H1 (cell line): Measurements from ENCODE around the gene ZNF83. TPM values are rescaled to one million over a fixed set of nuclear protein-coding genes. Genes with fewer than 3 reads are reported as not detected.

Experiments used
- BACH1 ChIP-seq: IDR thresholded peaks from 2 replicates; pipeline ENCODE4 v1.6.1; 2012; ENCODE audit warnings: low read length, improper control_type of control experiment
- GABPA ChIP-seq: IDR thresholded peaks from 2 replicates; pipeline ENCODE4 v1.6.1; 2011; ENCODE audit warnings: mild to moderate bottlenecking, low read length, moderate library complexity, borderline replicate concordance; ENCODE audit not compliant: insufficient read depth
- HDAC6 ChIP-seq: IDR thresholded peaks from one replicate; pipeline ENCODE4 v1.7.1; 2012; ENCODE audit warnings: low read depth, mild to moderate bottlenecking, inconsistent platforms, low read length, moderate library complexity
- JUN ChIP-seq: IDR thresholded peaks from 2 replicates; pipeline ENCODE4 v1.6.1; 2011; ENCODE audit warnings: low read depth, mild to moderate bottlenecking, improper control_type of control experiment, low read length
- RNF2 ChIP-seq: fragments of 200-900, 300-1000 bp; sonication (generic); IDR thresholded peaks from 2 replicates; pipeline ENCODE4 v1.7.1; 2016; ENCODE audit warnings: borderline replicate concordance, low read depth, mild to moderate bottlenecking, antibody characterized with exemption, low read length; ENCODE audit not compliant: poor library complexity, severe bottlenecking; ENCODE audit errors: missing control alignments
- SIRT6 ChIP-seq: IDR thresholded peaks from one replicate; pipeline ENCODE4 v1.7.1; 2012; ENCODE audit warnings: low read length, inconsistent platforms
- TAF1 ChIP-seq: IDR thresholded peaks from 2 replicates; pipeline ENCODE4 v1.6.1; 2011; ENCODE audit warnings: mild to moderate bottlenecking, low read depth, low read length
- polyA plus RNA-seq, 7 experiments: library from polyadenylated mRNA; depleted of rRNA in 3 of 7; stranded (reverse) in 5 of 7; unstranded in 2 of 7; fragments of >200 nt in 5 of 7; fragments of 200-250 nt in 2 of 7; gene quantifications; 1 replicate in 5 of 7; 2 replicates in 1 of 7; 4 replicates in 1 of 7; pipeline versions ENCODE4 v1.2.1 to v1.2.3, GENCODE V29; 2011 to 2013; ENCODE audit warnings: missing spikeins in 2 of 7, mixed read lengths in 2 of 7
- total RNA-seq: library from RNA; stranded (reverse); fragmentation: NEBNext Ultra II Directional; extraction: Animal tissue kit (Norgen Biotek cat#: 25700); gene quantifications from 2 replicates; pipeline ENCODE4 v1.2.1, GENCODE V29; 2021
- TF ChIP-seq, protein P1 (sequence below): fragments of 300-600 bp; sonication (generic); IDR thresholded peaks from 2 replicates; pipeline ENCODE4 v1.7.1; 2012; ENCODE audit warnings: low read length, moderate library complexity, mild to moderate bottlenecking, inconsistent platforms; ENCODE audit not compliant: insufficient replicate concordance
- TF ChIP-seq, protein P2 (sequence below), 3 experiments: IDR thresholded peaks; 1 replicate in 2 of 3; 2 replicates in 1 of 3; pipeline versions ENCODE4 v1.5.1 to v1.6.1; 2011; ENCODE audit warnings: low read length in 3 of 3, mild to moderate bottlenecking in 3 of 3, inconsistent platforms in 2 of 3, low read depth in 1 of 3, moderate library complexity in 1 of 3; ENCODE audit not compliant: insufficient read depth in 1 of 3; ENCODE audit errors: control extremely low read depth in 1 of 3

ZNF83 gene
- total and polyA plus RNA-seq, 2 of the 8 experiments (the other 6 are each of a cell fraction or from before 2014, with no cell fraction given), result 13.2 to 19.4 TPM

DNA sequence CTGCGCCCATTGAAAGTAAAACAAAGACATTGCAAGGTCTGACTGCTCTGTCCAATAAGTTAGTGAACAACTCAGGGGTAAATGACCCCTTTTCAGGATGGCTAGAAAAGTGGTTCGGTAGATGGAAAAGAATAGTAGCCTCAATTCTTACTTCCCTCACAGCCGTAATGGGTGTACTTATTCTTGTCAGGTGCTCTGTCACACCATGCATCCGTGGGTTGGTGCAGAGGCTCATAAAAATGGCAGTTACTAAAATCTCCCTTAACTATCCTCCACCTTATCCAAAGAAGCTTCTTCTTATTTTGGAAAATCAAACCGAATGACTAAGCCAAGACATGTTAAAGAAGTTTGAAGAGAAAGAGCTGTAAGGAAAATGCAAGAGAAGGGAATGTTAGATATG lies 31.4 kb upstream of the ZNF83 start (continued):
- TF ChIP-seq, protein P1, sequence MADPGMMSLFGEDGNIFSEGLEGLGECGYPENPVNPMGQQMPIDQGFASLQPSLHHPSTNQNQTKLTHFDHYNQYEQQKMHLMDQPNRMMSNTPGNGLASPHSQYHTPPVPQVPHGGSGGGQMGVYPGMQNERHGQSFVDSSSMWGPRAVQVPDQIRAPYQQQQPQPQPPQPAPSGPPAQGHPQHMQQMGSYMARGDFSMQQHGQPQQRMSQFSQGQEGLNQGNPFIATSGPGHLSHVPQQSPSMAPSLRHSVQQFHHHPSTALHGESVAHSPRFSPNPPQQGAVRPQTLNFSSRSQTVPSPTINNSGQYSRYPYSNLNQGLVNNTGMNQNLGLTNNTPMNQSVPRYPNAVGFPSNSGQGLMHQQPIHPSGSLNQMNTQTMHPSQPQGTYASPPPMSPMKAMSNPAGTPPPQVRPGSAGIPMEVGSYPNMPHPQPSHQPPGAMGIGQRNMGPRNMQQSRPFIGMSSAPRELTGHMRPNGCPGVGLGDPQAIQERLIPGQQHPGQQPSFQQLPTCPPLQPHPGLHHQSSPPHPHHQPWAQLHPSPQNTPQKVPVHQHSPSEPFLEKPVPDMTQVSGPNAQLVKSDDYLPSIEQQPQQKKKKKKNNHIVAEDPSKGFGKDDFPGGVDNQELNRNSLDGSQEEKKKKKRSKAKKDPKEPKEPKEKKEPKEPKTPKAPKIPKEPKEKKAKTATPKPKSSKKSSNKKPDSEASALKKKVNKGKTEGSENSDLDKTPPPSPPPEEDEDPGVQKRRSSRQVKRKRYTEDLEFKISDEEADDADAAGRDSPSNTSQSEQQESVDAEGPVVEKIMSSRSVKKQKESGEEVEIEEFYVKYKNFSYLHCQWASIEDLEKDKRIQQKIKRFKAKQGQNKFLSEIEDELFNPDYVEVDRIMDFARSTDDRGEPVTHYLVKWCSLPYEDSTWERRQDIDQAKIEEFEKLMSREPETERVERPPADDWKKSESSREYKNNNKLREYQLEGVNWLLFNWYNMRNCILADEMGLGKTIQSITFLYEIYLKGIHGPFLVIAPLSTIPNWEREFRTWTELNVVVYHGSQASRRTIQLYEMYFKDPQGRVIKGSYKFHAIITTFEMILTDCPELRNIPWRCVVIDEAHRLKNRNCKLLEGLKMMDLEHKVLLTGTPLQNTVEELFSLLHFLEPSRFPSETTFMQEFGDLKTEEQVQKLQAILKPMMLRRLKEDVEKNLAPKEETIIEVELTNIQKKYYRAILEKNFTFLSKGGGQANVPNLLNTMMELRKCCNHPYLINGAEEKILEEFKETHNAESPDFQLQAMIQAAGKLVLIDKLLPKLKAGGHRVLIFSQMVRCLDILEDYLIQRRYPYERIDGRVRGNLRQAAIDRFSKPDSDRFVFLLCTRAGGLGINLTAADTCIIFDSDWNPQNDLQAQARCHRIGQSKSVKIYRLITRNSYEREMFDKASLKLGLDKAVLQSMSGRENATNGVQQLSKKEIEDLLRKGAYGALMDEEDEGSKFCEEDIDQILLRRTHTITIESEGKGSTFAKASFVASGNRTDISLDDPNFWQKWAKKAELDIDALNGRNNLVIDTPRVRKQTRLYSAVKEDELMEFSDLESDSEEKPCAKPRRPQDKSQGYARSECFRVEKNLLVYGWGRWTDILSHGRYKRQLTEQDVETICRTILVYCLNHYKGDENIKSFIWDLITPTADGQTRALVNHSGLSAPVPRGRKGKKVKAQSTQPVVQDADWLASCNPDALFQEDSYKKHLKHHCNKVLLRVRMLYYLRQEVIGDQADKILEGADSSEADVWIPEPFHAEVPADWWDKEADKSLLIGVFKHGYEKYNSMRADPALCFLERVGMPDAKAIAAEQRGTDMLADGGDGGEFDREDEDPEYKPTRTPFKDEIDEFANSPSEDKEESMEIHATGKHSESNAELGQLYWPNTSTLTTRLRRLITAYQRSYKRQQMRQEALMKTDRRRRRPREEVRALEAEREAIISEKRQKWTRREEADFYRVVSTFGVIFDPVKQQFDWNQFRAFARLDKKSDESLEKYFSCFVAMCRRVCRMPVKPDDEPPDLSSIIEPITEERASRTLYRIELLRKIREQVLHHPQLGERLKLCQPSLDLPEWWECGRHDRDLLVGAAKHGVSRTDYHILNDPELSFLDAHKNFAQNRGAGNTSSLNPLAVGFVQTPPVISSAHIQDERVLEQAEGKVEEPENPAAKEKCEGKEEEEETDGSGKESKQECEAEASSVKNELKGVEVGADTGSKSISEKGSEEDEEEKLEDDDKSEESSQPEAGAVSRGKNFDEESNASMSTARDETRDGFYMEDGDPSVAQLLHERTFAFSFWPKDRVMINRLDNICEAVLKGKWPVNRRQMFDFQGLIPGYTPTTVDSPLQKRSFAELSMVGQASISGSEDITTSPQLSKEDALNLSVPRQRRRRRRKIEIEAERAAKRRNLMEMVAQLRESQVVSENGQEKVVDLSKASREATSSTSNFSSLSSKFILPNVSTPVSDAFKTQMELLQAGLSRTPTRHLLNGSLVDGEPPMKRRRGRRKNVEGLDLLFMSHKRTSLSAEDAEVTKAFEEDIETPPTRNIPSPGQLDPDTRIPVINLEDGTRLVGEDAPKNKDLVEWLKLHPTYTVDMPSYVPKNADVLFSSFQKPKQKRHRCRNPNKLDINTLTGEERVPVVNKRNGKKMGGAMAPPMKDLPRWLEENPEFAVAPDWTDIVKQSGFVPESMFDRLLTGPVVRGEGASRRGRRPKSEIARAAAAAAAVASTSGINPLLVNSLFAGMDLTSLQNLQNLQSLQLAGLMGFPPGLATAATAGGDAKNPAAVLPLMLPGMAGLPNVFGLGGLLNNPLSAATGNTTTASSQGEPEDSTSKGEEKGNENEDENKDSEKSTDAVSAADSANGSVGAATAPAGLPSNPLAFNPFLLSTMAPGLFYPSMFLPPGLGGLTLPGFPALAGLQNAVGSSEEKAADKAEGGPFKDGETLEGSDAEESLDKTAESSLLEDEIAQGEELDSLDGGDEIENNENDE, result no peak
- TF ChIP-seq BACH1, result no peak
- no peak for TF ChIP-seq RNF2
- TF ChIP-seq GABPA, result no peak
- TF ChIP-seq JUN, result no peak
- TF ChIP-seq, protein P2, sequence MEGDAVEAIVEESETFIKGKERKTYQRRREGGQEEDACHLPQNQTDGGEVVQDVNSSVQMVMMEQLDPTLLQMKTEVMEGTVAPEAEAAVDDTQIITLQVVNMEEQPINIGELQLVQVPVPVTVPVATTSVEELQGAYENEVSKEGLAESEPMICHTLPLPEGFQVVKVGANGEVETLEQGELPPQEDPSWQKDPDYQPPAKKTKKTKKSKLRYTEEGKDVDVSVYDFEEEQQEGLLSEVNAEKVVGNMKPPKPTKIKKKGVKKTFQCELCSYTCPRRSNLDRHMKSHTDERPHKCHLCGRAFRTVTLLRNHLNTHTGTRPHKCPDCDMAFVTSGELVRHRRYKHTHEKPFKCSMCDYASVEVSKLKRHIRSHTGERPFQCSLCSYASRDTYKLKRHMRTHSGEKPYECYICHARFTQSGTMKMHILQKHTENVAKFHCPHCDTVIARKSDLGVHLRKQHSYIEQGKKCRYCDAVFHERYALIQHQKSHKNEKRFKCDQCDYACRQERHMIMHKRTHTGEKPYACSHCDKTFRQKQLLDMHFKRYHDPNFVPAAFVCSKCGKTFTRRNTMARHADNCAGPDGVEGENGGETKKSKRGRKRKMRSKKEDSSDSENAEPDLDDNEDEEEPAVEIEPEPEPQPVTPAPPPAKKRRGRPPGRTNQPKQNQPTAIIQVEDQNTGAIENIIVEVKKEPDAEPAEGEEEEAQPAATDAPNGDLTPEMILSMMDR (IDR thresholded peaks at IDR 0.05; ENCODE audit: control extremely low read depth in 1 of 3, insufficient read depth in 1 of 3, low read depth in 1 of 3, low read length in 3 of 3), result no peak
- no peak for TF ChIP-seq HDAC6
- no peak for TF ChIP-seq TAF1
- no peak for TF ChIP-seq SIRT6
